ENCODE data around the gene RCAN1.
A peak's percentile ranks its signal among the peaks of the same experiment; 100 is the strongest.

DNA sequence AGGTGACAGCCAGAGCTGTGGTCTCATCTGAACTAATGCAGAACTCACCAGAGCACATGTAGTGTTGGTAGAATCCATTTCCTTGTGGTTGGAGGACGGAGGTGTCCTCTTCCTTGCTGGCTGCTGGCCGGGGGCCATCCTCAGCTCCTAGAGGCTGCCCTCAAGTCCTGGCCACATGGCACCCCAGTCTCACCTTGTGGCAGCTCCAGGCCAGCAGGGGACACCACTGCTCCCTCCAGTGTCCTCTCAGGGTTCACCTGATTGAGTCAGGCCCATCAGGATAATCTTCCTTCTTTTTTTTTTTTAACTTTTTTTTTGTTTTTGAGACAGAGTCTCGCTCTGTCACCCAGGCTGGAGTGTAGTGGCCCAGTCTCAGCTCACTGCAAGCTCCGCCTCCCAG lies 105.8 kb downstream of the RCAN1 start:
- TF ChIP-seq, protein P1, sequence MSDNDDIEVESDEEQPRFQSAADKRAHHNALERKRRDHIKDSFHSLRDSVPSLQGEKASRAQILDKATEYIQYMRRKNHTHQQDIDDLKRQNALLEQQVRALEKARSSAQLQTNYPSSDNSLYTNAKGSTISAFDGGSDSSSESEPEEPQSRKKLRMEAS (IDR thresholded peaks at IDR 0.05): no peak
- TF ChIP-seq RXRA (IDR thresholded peaks at IDR 0.05) (no peak), SP1 (IDR thresholded peaks at IDR 0.05) (no peak), HNF4G (IDR thresholded peaks at IDR 0.05) (no peak), JUND (IDR thresholded peaks at IDR 0.05) (no peak), RAD21 (IDR thresholded peaks at IDR 0.05) (peak in 1 of 2 donors; percentile 65), TAF1 (conservative IDR thresholded peaks at IDR 0.05) (no peak), FOXA1 (IDR thresholded peaks at IDR 0.05) (no peak)
- TF ChIP-seq, protein P2, sequence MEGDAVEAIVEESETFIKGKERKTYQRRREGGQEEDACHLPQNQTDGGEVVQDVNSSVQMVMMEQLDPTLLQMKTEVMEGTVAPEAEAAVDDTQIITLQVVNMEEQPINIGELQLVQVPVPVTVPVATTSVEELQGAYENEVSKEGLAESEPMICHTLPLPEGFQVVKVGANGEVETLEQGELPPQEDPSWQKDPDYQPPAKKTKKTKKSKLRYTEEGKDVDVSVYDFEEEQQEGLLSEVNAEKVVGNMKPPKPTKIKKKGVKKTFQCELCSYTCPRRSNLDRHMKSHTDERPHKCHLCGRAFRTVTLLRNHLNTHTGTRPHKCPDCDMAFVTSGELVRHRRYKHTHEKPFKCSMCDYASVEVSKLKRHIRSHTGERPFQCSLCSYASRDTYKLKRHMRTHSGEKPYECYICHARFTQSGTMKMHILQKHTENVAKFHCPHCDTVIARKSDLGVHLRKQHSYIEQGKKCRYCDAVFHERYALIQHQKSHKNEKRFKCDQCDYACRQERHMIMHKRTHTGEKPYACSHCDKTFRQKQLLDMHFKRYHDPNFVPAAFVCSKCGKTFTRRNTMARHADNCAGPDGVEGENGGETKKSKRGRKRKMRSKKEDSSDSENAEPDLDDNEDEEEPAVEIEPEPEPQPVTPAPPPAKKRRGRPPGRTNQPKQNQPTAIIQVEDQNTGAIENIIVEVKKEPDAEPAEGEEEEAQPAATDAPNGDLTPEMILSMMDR (IDR thresholded peaks at IDR 0.05; ENCODE audit: low read depth, low read length, missing input control): peak; percentile 20
- TF ChIP-seq, protein P3, sequence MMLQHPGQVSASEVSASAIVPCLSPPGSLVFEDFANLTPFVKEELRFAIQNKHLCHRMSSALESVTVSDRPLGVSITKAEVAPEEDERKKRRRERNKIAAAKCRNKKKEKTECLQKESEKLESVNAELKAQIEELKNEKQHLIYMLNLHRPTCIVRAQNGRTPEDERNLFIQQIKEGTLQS (IDR thresholded peaks at IDR 0.05): no peak
- TF ChIP-seq, protein P4, sequence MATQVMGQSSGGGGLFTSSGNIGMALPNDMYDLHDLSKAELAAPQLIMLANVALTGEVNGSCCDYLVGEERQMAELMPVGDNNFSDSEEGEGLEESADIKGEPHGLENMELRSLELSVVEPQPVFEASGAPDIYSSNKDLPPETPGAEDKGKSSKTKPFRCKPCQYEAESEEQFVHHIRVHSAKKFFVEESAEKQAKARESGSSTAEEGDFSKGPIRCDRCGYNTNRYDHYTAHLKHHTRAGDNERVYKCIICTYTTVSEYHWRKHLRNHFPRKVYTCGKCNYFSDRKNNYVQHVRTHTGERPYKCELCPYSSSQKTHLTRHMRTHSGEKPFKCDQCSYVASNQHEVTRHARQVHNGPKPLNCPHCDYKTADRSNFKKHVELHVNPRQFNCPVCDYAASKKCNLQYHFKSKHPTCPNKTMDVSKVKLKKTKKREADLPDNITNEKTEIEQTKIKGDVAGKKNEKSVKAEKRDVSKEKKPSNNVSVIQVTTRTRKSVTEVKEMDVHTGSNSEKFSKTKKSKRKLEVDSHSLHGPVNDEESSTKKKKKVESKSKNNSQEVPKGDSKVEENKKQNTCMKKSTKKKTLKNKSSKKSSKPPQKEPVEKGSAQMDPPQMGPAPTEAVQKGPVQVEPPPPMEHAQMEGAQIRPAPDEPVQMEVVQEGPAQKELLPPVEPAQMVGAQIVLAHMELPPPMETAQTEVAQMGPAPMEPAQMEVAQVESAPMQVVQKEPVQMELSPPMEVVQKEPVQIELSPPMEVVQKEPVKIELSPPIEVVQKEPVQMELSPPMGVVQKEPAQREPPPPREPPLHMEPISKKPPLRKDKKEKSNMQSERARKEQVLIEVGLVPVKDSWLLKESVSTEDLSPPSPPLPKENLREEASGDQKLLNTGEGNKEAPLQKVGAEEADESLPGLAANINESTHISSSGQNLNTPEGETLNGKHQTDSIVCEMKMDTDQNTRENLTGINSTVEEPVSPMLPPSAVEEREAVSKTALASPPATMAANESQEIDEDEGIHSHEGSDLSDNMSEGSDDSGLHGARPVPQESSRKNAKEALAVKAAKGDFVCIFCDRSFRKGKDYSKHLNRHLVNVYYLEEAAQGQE (IDR thresholded peaks at IDR 0.05): no peak
- TF ChIP-seq, protein P5, sequence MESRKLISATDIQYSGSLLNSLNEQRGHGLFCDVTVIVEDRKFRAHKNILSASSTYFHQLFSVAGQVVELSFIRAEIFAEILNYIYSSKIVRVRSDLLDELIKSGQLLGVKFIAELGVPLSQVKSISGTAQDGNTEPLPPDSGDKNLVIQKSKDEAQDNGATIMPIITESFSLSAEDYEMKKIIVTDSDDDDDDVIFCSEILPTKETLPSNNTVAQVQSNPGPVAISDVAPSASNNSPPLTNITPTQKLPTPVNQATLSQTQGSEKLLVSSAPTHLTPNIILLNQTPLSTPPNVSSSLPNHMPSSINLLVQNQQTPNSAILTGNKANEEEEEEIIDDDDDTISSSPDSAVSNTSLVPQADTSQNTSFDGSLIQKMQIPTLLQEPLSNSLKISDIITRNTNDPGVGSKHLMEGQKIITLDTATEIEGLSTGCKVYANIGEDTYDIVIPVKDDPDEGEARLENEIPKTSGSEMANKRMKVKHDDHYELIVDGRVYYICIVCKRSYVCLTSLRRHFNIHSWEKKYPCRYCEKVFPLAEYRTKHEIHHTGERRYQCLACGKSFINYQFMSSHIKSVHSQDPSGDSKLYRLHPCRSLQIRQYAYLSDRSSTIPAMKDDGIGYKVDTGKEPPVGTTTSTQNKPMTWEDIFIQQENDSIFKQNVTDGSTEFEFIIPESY (IDR thresholded peaks at IDR 0.05): no peak

Data from liver (tissue), 3 donors.